Muscle layer of duodenum (tissue), 2 donors: ENCODE data around the gene ABL1.

ENCODE experiments used
- H3K27ac ChIP-seq: one replicate; pipeline ENCODE4 v1.7.0; 2013; ENCODE audit warnings: mild to moderate bottlenecking, low read length
- H3K27me3 ChIP-seq: one replicate; pipeline ENCODE4 v1.7.0; 2013; ENCODE audit warnings: low read depth, mild to moderate bottlenecking, control low read depth, low read length
- H3K36me3 ChIP-seq, 2 donors: one replicate each; pipeline ENCODE4 v1.7.0; 2013; ENCODE audit warnings: low read length in 2 of 2, control low read depth in 1 of 2, mild to moderate bottlenecking in 1 of 2; ENCODE audit not compliant: insufficient read depth in 2 of 2, control insufficient read depth in 1 of 2
- H3K4me1 ChIP-seq, 2 donors: one replicate each; pipeline ENCODE4 v1.7.0; 2013; ENCODE audit warnings: low read length in 2 of 2, mild to moderate bottlenecking in 2 of 2, control low read depth in 1 of 2, moderate library complexity in 1 of 2; ENCODE audit not compliant: insufficient read depth in 2 of 2, control insufficient read depth in 1 of 2
- H3K4me3 ChIP-seq, 2 donors: one replicate each; pipeline ENCODE4 v1.7.0; 2013; ENCODE audit warnings: low read length in 2 of 2, low read depth in 1 of 2, mild to moderate bottlenecking in 1 of 2
- H3K9me3 ChIP-seq, 2 donors: one replicate each; pipeline ENCODE4 v1.7.0; 2013; ENCODE audit warnings: low read length in 2 of 2, control low read depth in 1 of 2, mild to moderate bottlenecking in 1 of 2; ENCODE audit not compliant: control insufficient read depth in 1 of 2
- donor health status: healthy.

The ABL1 gene

GRCh38 chr9:130936285-130937117 lies 101.4 kb downstream of the ABL1 start:
- Histone ChIP-seq H3K4me1 (peaks cover 0 to 42% of the 10 kb centered on the region in 2 donors), H3K27ac (no peak overlapping the region), H3K9me3 (no peaks in the 10 kb centered on the region), H3K27me3 (peaks cover 48% of the 10 kb centered on the region), H3K36me3 (no peaks in the 10 kb centered on the region), H3K4me3 (no peak overlapping the region)
